HCT116 (cell line): ENCODE results near the gene WSB1.

ENCODE experiments used
- CTCF ChIP-seq, 3 experiments: fragments of 200-600 bp in 1 of 3; sonication (generic) in 1 of 3; IDR thresholded peaks in 2 of 3; conservative IDR thresholded peaks in 1 of 3; 2 replicates each; pipeline ENCODE4 v1.5.1; 2012 to 2017; ENCODE audit warnings: low read depth in 2 of 3, low read length in 2 of 3, antibody characterized with exemption in 1 of 3, borderline replicate concordance in 1 of 3, control low read depth in 1 of 3, mild to moderate bottlenecking in 1 of 3, mixed read lengths in 1 of 3, mixed run types in 1 of 3, moderate library complexity in 1 of 3; ENCODE audit not compliant: insufficient read depth in 1 of 3
- EGR1 ChIP-seq: IDR thresholded peaks from 2 replicates; pipeline ENCODE4 v1.6.1; 2012; ENCODE audit warnings: low read depth
- POLR2AphosphoS5 ChIP-seq: IDR thresholded peaks from 2 replicates; pipeline ENCODE4 v1.6.1; 2011; ENCODE audit warnings: mild to moderate bottlenecking, low read depth, low read length, moderate library complexity

- TF ChIP-seq CTCF (IDR thresholded peaks at IDR 0.05 in 2 of 3, conservative IDR thresholded peaks at IDR 0.05 in 1 of 3; ENCODE audit: borderline replicate concordance in 1 of 3, insufficient read depth in 1 of 3, low read depth in 2 of 3, low read length in 2 of 3) (no peak), EGR1 (no peak), POLR2AphosphoS5 (no peak)
Observed at GRCh38 chr17:27346228-27346899, 52.5 kb downstream of the WSB1 start.
